ENCODE data around the gene MLLT6. TPM values are rescaled to one million over a fixed set of nuclear protein-coding genes. Genes with fewer than 3 reads are reported as not detected.
A peak's percentile ranks its signal among the peaks of the same experiment; 100 is the strongest.

MLLT6 gene
- total RNA-seq, 1 donor from 2014 or later = 42.2 TPM

DNA sequence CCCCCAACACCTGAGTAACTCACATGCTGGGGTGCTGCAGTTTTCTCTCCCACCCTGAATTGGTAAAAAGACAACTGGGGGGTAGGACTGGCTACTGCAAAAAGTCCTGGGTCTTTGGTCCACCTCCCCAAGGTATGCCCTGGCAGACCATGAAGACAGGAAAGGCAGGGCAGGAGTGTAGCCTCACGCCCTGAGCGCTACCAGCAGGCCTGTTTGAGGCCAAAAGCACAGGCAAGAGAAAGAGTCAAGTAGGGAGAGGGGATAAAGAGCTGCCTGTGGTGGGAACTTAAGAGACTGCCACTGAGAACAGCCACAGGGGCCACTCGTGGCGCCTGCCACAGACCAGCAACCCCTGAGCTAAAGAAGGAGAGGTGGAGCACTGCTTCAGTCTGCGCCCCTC lies 61.3 kb downstream of the MLLT6 start:
- DNase-seq = no peak

DNA sequence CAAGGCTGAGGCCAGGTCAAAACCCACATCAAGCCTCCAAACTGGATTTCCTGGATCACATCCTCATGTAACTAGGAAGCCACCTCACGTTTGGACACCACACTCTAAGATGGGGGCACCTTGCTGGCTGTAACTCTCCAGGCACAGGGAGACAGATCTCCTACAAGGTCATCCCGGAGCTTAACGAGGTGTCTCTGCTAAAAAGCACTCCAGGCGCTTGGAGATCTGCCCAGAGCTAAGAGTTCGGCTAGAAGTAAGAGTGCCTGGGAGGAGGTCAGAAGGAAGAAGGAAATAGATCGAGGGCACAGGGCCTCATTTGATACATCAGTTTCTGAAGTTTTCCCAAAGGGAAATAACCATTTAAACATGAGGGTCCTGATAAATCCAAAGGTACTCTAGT lies 63.3 kb downstream of the MLLT6 start:
- DNase-seq = no peak

DNA sequence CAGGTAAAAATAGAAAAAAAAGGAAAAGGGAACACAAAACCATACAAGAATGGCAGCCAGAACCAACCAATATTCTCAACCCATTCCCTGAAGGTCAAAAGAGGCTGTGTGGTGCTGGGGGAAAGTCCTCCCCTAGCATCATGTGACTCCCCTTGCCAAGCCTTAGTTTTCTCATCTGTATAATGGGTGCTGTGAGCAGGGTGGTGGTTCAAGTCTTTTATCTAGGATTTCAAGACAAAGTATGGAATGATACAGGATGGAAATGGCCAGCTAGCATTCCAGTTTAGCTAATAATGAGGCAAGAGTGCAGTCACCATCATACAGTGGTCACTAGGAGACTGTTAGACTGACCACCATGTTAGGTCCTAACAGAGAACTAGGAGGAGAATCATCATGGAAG lies 68.2 kb downstream of the MLLT6 start:
- DNase-seq = no peak

DNA sequence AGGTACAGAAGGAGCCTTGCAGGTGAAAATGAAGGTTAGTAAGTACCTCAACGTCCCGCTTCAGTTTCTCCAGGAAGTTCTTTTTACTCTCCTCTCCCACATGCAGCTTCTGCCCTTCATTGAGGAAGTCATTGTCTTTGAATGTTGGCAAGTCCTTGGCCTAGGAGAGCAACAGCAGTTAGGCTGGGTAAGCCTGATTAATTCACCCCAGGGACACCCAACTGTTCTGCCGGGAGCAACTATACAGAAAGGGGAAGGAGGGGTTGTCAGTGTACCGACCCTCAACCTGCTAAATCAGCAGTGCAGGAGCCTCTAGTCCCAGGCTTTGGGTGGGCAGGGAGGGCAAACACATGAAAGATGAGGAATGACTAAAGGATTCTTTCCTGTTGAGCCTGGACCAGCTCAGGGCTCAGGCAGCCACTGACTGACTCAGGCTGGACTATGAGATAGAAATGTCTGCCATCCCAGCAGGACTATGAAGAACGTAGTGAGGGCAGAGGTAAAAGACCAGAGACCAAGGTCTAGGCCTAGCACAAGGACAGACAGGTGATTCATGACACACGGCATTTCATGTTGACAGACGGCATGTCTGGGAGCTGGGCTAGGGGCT lies 72.7 kb downstream of the MLLT6 start:
- no peak for DNase-seq

Small RNAs within 50 kb of the gene (small RNA-seq; reads per million reads assigned to genes)
- gene MIR4726 (ENCODE audit: low replicate concordance) = 0.08 reads per million
- gene MIR4734 (ENCODE audit: low replicate concordance) = not detected
- gene RNA5SP440 (ENCODE audit: low replicate concordance) = 0.16 reads per million, percentile 9 among the genes with 10 or more reads in this experiment
- gene RNU6-866P (ENCODE audit: low replicate concordance) = not detected

Other genes starting within 250 kb of the MLLT6 start
- gene SRCIN1, start 99.3 kb upstream of the MLLT6 start, total RNA-seq = 1.0 TPM
- gene EPOP, start 30.3 kb upstream of the MLLT6 start, total RNA-seq = not detected
- gene CISD3, start 25.1 kb downstream of the MLLT6 start, total RNA-seq = 4.4 TPM
- gene PCGF2, start 43.1 kb downstream of the MLLT6 start, total RNA-seq = 8.0 TPM
- gene PSMB3, start 47.5 kb downstream of the MLLT6 start, total RNA-seq = 64.7 TPM
- 81.4 TPM for gene PIP4K2B, start 94.3 kb downstream of the MLLT6 start, total RNA-seq
- 11.4 TPM for gene CWC25, start 120.0 kb downstream of the MLLT6 start, total RNA-seq
- gene RPL23, start 148.4 kb downstream of the MLLT6 start, total RNA-seq = 1,363 TPM
- 67.1 TPM for gene LASP1, start 164.8 kb downstream of the MLLT6 start, total RNA-seq